Heart right ventricle (tissue), 16 donors: Measurements from ENCODE around the gene ARFGAP2. TPM values are rescaled to one million over a fixed set of nuclear protein-coding genes. Genes with fewer than 3 reads are reported as not detected.
A peak's percentile ranks its signal among the peaks of the same experiment; 100 is the strongest.

Experiments
- ATAC-seq, 8 donors: fragments of 200-7000 bp; cut with Tn5 transposase; one replicate each; pipeline ENCODE4 v1.9.1; 2020; ENCODE audit warnings: mild to moderate bottlenecking in 8 of 8, moderate library complexity in 8 of 8, moderate number of reproducible peaks in 1 of 8
- DNase-seq, 2 donors: peaks; one replicate each; pipeline ENCODE4 v3.0.0-alpha.2; 2020
- H3K27ac ChIP-seq, 10 donors: fragments of 200-600 bp; sonication (generic) in 2 of 10; one replicate each; pipeline versions ENCODE4 v1.5.0 to v1.8.0; 2020 to 2022; ENCODE audit warnings: mild to moderate bottlenecking in 3 of 10
- H3K27me3 ChIP-seq, 7 donors: fragments of 200-600 bp; one replicate each; pipeline ENCODE4 v1.8.0; 2021 to 2022; ENCODE audit warnings: mild to moderate bottlenecking in 2 of 7
- H3K36me3 ChIP-seq, 9 donors: fragments of 200-600 bp; sonication (generic) in 1 of 9; one replicate each; pipeline versions ENCODE4 v1.5.0 to v1.8.0; 2020 to 2022; ENCODE audit warnings: mild to moderate bottlenecking in 2 of 9
- H3K4me1 ChIP-seq, 9 donors: fragments of 200-600 bp; sonication (generic) in 1 of 9; one replicate each; pipeline versions ENCODE4 v1.5.0 to v1.8.0; 2020 to 2022; ENCODE audit warnings: mild to moderate bottlenecking in 4 of 9
- H3K4me3 ChIP-seq, 10 donors: fragments of 200-600 bp; sonication (generic) in 2 of 10; one replicate each; pipeline versions ENCODE4 v1.5.0 to v1.8.0; 2020 to 2022; ENCODE audit warnings: mild to moderate bottlenecking in 7 of 10, moderate library complexity in 2 of 10
- H3K9me3 ChIP-seq, 11 donors: fragments of 200-600 bp in 10 of 11; sonication (generic) in 2 of 11; one replicate each; pipeline versions ENCODE4 v1.5.0 to v1.8.0; 2013 to 2022; ENCODE audit warnings: mild to moderate bottlenecking in 2 of 11, control low read depth in 1 of 11, moderate library complexity in 1 of 11
- CTCF ChIP-seq, 9 donors: fragments of 200-600 bp; sonication (generic) in 2 of 9; IDR thresholded peaks; one replicate each; pipeline versions ENCODE4 v1.5.0 to v1.8.0; 2021 to 2022; ENCODE audit warnings: antibody characterized with exemption in 9 of 9, mild to moderate bottlenecking in 5 of 9, moderate library complexity in 1 of 9
- WGBS, 2 donors: extraction: QIAGEN DNeasy Blood & Tissue Kit; methylation state at CpG; one replicate each; pipeline ENCODE4 v1.1.7; 2013; ENCODE audit warnings: inconsistent platforms in 1 of 2; 5-methylcytosine and 5-hydroxymethylcytosine counted together
- intact Hi-C, 10 donors: fragments of 100-400 bp; cut with DNase I; formaldehyde crosslinking; loops; one replicate each; pipeline versions ENCODE4 v1.11.1 to v1.14.2; 2022
- polyA plus RNA-seq, 2 donors: library from polyadenylated mRNA; stranded (reverse); fragments of 200-250 nt; gene quantifications; one replicate each; pipeline ENCODE4 v1.2.3, GENCODE V29; 2013
- total RNA-seq, 10 donors: library from RNA; stranded (reverse); fragmentation: NEBNext Ultra II Directional in 3 of 10; extraction: Animal tissue kit (Norgen Biotek cat#: 25700) in 3 of 10; gene quantifications; one replicate each; pipeline versions ENCODE4 v1.2.1 to v1.2.4, GENCODE V29; 2021 to 2023
- donor health status: Arrhythmogenic right ventricular cardiomyopathy.
- donor health status: ischemic (EF 13 %, LVEDD 7.1; RV severe dilation, severe dysfunction).
- donor health status: healthy with polysubstance abuse.
- donor health status: DM: no; HTN: yes; CAD: no.
- donor health status: DM: no; HTN: no; CAD: no.
- donor health status: ischemic (EF 25% LVEDD 6.9; RV normal size, moderate dysfunction).
- donor health status: ischemic (EF 25% LVEDD 5.7; RV mildly dilated, moderate dysfunction).
- donor health status: healthy.
- donor health status: DM: yes; HTN: yes; CAD: no.
- donor health status: Ischemic cardiomyopathy.
- donor health status: ischemic (EF 35%, LVEDD 5.7; RV mildly dilated, moderate dysfunction).
- donor health status: nonischemic (EF 11% LVEDD 7.7; RV severe dilation, severe dysfunction).
- donor health status: DM: yes; HTN: yes; CAD: no.
- donor health status: PGD.
- donor health status: ischemic (EF 29% LVEDD 5.4; RV normal size, mild dysfunction).
- donor health status: nonischemic (EF 23%, LVEDD 6.1; RV moderate dilation, normal function).

ARFGAP2 gene
- total and polyA plus RNA-seq, 12 donors, result 47.8 to 70.2 (median 62.9) TPM

- peaks cover 20 to 83% (median 56%) of the 10 kb centered on the region in 9 donors for H3K4me1 ChIP-seq
- H3K36me3 ChIP-seq, result peaks cover 0 to 33% (median 0%) of the 10 kb centered on the region in 9 donors
- no peak for DNase-seq
- no peak for TF ChIP-seq CTCF (IDR thresholded peaks at IDR 0.05)
- ATAC-seq, result no peak
- peak overlapping the region in 3 of 10 donors; percentile 48 to 85 (median 50) for H3K4me3 ChIP-seq
- WGBS, 2 donors, result 86 to 96% methylated on average over 6 of the region's 6 CpGs
- intact Hi-C loops, result loop anchor here in 4 of 10 donors (5.0 to 10.0 kb wide), 3 partner anchors 54 to 174 kb away; partner anchors contain the start of gene MYBPC3 (in 3 of the 4)
- H3K9me3 ChIP-seq, result no peaks in the 10 kb centered on the region
- peak overlapping the region in 7 of 10 donors; percentile 7 to 100 (median 96) for H3K27ac ChIP-seq
- H3K27me3 ChIP-seq, result peaks cover 0 to 29% (median 0%) of the 10 kb centered on the region in 7 donors
These were observed 4.6 kb upstream of the ARFGAP2 start for GRCh38 chr11:47181271-47181670.

DNA sequence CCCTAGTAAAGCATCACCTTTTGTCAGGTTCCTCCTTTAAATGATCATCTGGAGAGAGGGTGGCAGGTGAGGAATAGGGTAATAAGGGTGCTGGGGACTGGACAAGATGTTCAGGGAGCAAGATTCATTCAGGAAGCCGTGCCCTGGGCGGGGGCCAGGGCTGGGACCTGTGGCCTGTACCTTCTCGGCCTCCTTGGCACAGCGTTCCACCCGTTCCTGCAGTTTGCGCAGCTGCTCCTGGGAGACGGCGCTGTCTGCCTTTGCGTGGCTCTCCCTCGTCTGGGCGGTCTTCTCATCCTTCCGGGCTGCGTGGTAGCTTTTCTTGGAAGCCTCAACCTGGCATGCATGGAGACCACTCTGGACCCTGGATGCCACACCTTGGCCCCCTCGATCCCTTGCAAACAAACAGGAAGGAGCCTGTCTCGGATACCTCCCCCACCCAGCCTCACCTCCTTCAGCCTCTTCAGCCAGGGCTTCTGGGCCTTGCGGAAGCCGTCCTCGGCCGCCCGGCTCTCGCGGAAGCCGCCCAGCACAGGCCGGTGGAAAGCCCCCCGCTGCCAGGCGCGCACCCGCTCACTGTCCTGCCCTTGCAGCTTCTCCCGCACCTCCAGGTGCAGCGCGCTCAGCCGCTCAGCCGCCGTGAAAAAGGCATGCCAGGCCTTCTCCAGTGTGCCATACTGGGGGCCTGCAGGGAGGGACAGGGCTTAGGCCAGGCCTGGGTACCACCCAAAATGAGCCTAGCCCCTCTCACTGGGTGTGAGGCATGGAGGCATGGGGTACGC is 3.5 kb upstream of the ARFGAP2 start:
- H3K4me3 ChIP-seq, result peak overlapping the region in 1 of 10 donors; percentile 11
- H3K36me3 ChIP-seq, result peaks cover 0 to 40% (median 4%) of the 10 kb centered on the region in 9 donors
- H3K27ac ChIP-seq, result peak overlapping the region in 7 of 10 donors; percentile 31 to 100 (median 98)
- no peaks in the 10 kb centered on the region for H3K9me3 ChIP-seq
- no peak for TF ChIP-seq CTCF (IDR thresholded peaks at IDR 0.05)
- peaks cover 0 to 20% (median 0%) of the 10 kb centered on the region in 7 donors for H3K27me3 ChIP-seq
- WGBS, 2 donors, result 91 to 93% methylated on average over 35 of the region's 35 CpGs
- DNase-seq (no peak), ATAC-seq (no peak)
- intact Hi-C loops, result loop anchor here in 4 of 10 donors (5.0 to 10.0 kb wide), 3 partner anchors 55 to 175 kb away; partner anchors contain the start of gene MYBPC3 (in 3 of the 4)
- H3K4me1 ChIP-seq, result peaks cover 26 to 88% (median 62%) of the 10 kb centered on the region in 9 donors

DNA sequence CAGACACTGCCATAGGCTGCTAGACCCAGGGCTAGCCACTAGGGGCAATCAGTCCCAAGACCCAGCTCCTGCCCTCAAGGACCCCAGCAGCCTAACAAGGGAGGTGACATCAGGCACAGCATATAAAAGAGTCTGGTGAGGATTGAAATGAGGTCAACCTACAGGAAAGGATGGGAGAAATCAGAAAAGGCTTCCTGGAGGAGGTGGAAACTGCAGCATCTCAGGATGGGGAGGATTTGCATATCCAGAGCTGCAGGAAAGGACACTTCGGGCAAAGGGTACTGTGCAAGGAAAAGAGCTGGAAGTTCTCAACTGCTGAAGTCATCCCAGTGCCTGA is 2.9 kb upstream of the ARFGAP2 start:
- Histone ChIP-seq H3K27ac (peak overlapping the region in 6 of 10 donors; percentile 31 to 100 (median 98)), H3K4me1 (peaks cover 29 to 88% (median 68%) of the 10 kb centered on the region in 9 donors), H3K36me3 (peaks cover 0 to 46% (median 4%) of the 10 kb centered on the region in 9 donors), H3K27me3 (peaks cover 0 to 14% (median 0%) of the 10 kb centered on the region in 7 donors), H3K4me3 (no peak overlapping the region), H3K9me3 (no peaks in the 10 kb centered on the region)
- WGBS, 2 donors, result 93 to 94% methylated on average over 1 of the region's 1 CpG
- ATAC-seq (no peak), DNase-seq (no peak)
- TF ChIP-seq CTCF (IDR thresholded peaks at IDR 0.05), result peak in 8 of 9 donors; percentile 15 to 59 (median 46)
- intact Hi-C loops, result loop anchor here (2.0 to 10.0 kb wide), 9 partner anchors 33 to 228 kb away; partner anchors contain the start of genes NR1H3 (in 5 of the 10), ACP2 (in 1 of the 10), DDB2 (in 1 of the 10) and SLC39A13 (in 1 of the 10)
